HCT116 (cell line): ENCODE measurements around the gene OR10V1. TPM values are rescaled to one million over a fixed set of nuclear protein-coding genes. Genes with fewer than 3 reads are reported as not detected.
A peak's percentile ranks its signal among the peaks of the same experiment; 100 is the strongest.

ENCODE experiments used
- ATAC-seq: fragments of 200-7000 bp; cut with Tn5 transposase; 2 replicates; pipeline ENCODE4 v1.9.1; 2020; ENCODE audit warnings: mild to moderate bottlenecking, moderate library complexity
- BruUV-seq: library from RNA; stranded (reverse); fragments of 400-500 nt; replicated peaks from 2 replicates; lab custom pipeline; 2021; lab: Mats Ljungman, UMichigan
- CTCF ChIA-PET: fragments of 300-600 bp; sonication (Branson Sonifier 250); formaldehyde crosslinking; loops from one replicate; lab custom pipeline; 2021; ENCODE audit warnings: antibody characterized with exemption; lab: Charles Lee
- POLR2A ChIA-PET: fragments of 300-600, 350-600 bp; sonication (Branson Sonifier 250); formaldehyde crosslinking; loops from one replicate; lab custom pipeline; 2021; ENCODE audit warnings: antibody characterized with exemption; lab: Charles Lee
- RAD21 ChIA-PET, 2 experiments: fragments of 300-600 bp; sonication (Branson Sonifier 250); formaldehyde crosslinking; loops; one replicate each; lab custom pipeline; 2023; ENCODE audit warnings: low total read pairs in 2 of 2; ENCODE audit not compliant: uncharacterized antibody in 2 of 2, unreplicated experiment in 2 of 2, low non-redundant PET in 1 of 2; lab: Charles Lee
- DNase-seq: peaks from one replicate; pipeline ENCODE4 v3.0.0-alpha.2; 2010; ENCODE audit warnings: low read depth, low spot score
- H2AFZ ChIP-seq: fragments of 200-600 bp; shearing (Covaris generic), sonication (generic); 2 replicates; pipeline ENCODE4 v1.6.1; 2017; ENCODE audit warnings: low read depth, mixed run types, mixed read lengths, antibody characterized with exemption, low read length; ENCODE audit not compliant: poor library complexity, severe bottlenecking
- H3K27ac ChIP-seq: 2 replicates; pipeline ENCODE4 v1.5.1; 2012; ENCODE audit warnings: low read depth, low read length
- H3K27me3 ChIP-seq: fragments of 200-600 bp; sonication (generic); 2 replicates; pipeline ENCODE4 v1.6.1; 2016; ENCODE audit warnings: mixed run types, low read length, mixed read lengths; ENCODE audit not compliant: insufficient read depth
- H3K36me3 ChIP-seq, 2 experiments: fragments of 200-500 bp in 1 of 2; fragments of 200-600 bp in 1 of 2; sonication (Bioruptor generic) in 1 of 2; sonication (generic) in 1 of 2; 2 replicates each; pipeline versions ENCODE4 v1.5.1 to v1.6.1; 2014 to 2016; ENCODE audit warnings: low read length in 2 of 2, inconsistent platforms in 1 of 2, mixed read lengths in 1 of 2, mixed run types in 1 of 2; ENCODE audit not compliant: insufficient read depth in 2 of 2, control insufficient read depth in 1 of 2
- H3K4me1 ChIP-seq, 2 experiments: fragments of 200-600 bp in 1 of 2; sonication (generic) in 1 of 2; 2 replicates each; pipeline versions ENCODE4 v1.5.1 to v1.6.1; 2012 to 2017; ENCODE audit warnings: low read length in 2 of 2, inconsistent platforms in 1 of 2, mild to moderate bottlenecking in 1 of 2, mixed read lengths in 1 of 2, mixed run types in 1 of 2, moderate library complexity in 1 of 2; ENCODE audit not compliant: insufficient read depth in 2 of 2, control insufficient read depth in 1 of 2
- H3K4me2 ChIP-seq: fragments of 200-600 bp; sonication (generic); 2 replicates; pipeline ENCODE4 v1.6.1; 2017; ENCODE audit warnings: mixed run types, low read length, mixed read lengths
- H3K4me3 ChIP-seq, 2 experiments: fragments of 200-600 bp in 1 of 2; sonication (generic) in 1 of 2; replicated peaks in 1 of 2; 2 replicates each; pipeline ENCODE4 v1.5.1; 2011 to 2016; ENCODE audit warnings: low read length in 2 of 2, control low read depth in 1 of 2, low read depth in 1 of 2, mild to moderate bottlenecking in 1 of 2, mixed read lengths in 1 of 2, mixed run types in 1 of 2
- H3K79me2 ChIP-seq: fragments of 200-600 bp; sonication (generic); 2 replicates; pipeline ENCODE4 v1.6.1; 2017; ENCODE audit warnings: mild to moderate bottlenecking, mixed run types, low read length, moderate library complexity, mixed read lengths; ENCODE audit not compliant: insufficient read depth
- H3K9ac ChIP-seq: fragments of 200-600 bp; sonication (generic); 2 replicates; pipeline ENCODE4 v1.6.1; 2016; ENCODE audit warnings: low read length, mixed read lengths
- H3K9me2 ChIP-seq: fragments of 200-600 bp; sonication (generic), shearing (Covaris generic); 2 replicates; pipeline ENCODE4 v1.6.1; 2017; ENCODE audit warnings: mixed run types, mild to moderate bottlenecking, moderate library complexity; ENCODE audit not compliant: insufficient read depth
- H3K9me3 ChIP-seq, 2 experiments: fragments of 200-500 bp in 1 of 2; fragments of 200-600 bp in 1 of 2; sonication (Bioruptor generic) in 1 of 2; sonication (generic) in 1 of 2; 2 replicates each; pipeline ENCODE4 v1.6.1; 2014 to 2017; ENCODE audit warnings: low read length in 2 of 2, mixed read lengths in 2 of 2, inconsistent platforms in 1 of 2, low read depth in 1 of 2, mild to moderate bottlenecking in 1 of 2, mixed run types in 1 of 2, moderate library complexity in 1 of 2; ENCODE audit not compliant: control insufficient read depth in 1 of 2, insufficient read depth in 1 of 2
- H4K20me1 ChIP-seq: fragments of 200-600 bp; sonication (generic), shearing (Covaris generic); 2 replicates; pipeline ENCODE4 v1.6.1; 2017; ENCODE audit warnings: mixed run types, mild to moderate bottlenecking, moderate library complexity; ENCODE audit not compliant: insufficient read depth
- CEBPB ChIP-seq: IDR thresholded peaks from 2 replicates; pipeline ENCODE4 v1.6.1; 2012; ENCODE audit warnings: low read depth
- ELF1 ChIP-seq: IDR thresholded peaks from 2 replicates; pipeline ENCODE4 v1.6.1; 2012; ENCODE audit warnings: low read depth, borderline replicate concordance
- JUND ChIP-seq: IDR thresholded peaks from 2 replicates; pipeline ENCODE4 v1.6.1; 2012
- MAX ChIP-seq: IDR thresholded peaks from 2 replicates; pipeline ENCODE4 v1.6.1; 2012
- POLR2A ChIP-seq: IDR thresholded peaks from 2 replicates; pipeline ENCODE4 v1.7.0; 2011; ENCODE audit warnings: borderline replicate concordance; ENCODE audit not compliant: insufficient read depth, insufficient read length; ENCODE audit errors: extremely low read depth
- POLR2AphosphoS5 ChIP-seq: IDR thresholded peaks from 2 replicates; pipeline ENCODE4 v1.6.1; 2011; ENCODE audit warnings: mild to moderate bottlenecking, low read depth, low read length, moderate library complexity
- SIN3A ChIP-seq: IDR thresholded peaks from 2 replicates; pipeline ENCODE4 v1.6.1; 2012; ENCODE audit warnings: low read depth
- SP1 ChIP-seq: IDR thresholded peaks from 2 replicates; pipeline ENCODE4 v1.6.1; 2012; ENCODE audit warnings: low read depth
- SRF ChIP-seq: IDR thresholded peaks from 2 replicates; pipeline ENCODE4 v1.6.1; 2012; ENCODE audit warnings: low read depth
- TCF7L2 ChIP-seq: IDR thresholded peaks from 2 replicates; pipeline ENCODE4 v1.7.0; 2011; ENCODE audit warnings: borderline replicate concordance, inconsistent platforms; ENCODE audit not compliant: insufficient read depth, insufficient read length; ENCODE audit errors: extremely low read depth
- ZFX ChIP-seq: fragments of 450-650 bp; IDR thresholded peaks from 2 replicates; pipeline ENCODE4 v1.6.1; 2017
- ZNF274 ChIP-seq: fragments of 200-500 bp; sonication (Bioruptor generic); IDR thresholded peaks from 2 replicates; pipeline ENCODE4 v1.6.1; 2014; ENCODE audit warnings: mild to moderate bottlenecking, low read depth, low read length, inconsistent platforms
- intact Hi-C: fragments of 100-400 bp; cut with micrococcal nuclease; formaldehyde crosslinking; loops from 2 replicates; pipeline ENCODE4 v1.10.0; 2022
- total RNA-seq: library from RNA; stranded (reverse); gene quantifications from one replicate; pipeline ENCODE4 v1.2.1, GENCODE V29; 2021; ENCODE audit not compliant: unreplicated experiment
- TF ChIP-seq, protein P1 (sequence below): IDR thresholded peaks from 2 replicates; pipeline ENCODE4 v1.6.1; 2012

OR10V1 gene
- total RNA-seq, 1 experiment from 2014 or later, result not detected

DNA sequence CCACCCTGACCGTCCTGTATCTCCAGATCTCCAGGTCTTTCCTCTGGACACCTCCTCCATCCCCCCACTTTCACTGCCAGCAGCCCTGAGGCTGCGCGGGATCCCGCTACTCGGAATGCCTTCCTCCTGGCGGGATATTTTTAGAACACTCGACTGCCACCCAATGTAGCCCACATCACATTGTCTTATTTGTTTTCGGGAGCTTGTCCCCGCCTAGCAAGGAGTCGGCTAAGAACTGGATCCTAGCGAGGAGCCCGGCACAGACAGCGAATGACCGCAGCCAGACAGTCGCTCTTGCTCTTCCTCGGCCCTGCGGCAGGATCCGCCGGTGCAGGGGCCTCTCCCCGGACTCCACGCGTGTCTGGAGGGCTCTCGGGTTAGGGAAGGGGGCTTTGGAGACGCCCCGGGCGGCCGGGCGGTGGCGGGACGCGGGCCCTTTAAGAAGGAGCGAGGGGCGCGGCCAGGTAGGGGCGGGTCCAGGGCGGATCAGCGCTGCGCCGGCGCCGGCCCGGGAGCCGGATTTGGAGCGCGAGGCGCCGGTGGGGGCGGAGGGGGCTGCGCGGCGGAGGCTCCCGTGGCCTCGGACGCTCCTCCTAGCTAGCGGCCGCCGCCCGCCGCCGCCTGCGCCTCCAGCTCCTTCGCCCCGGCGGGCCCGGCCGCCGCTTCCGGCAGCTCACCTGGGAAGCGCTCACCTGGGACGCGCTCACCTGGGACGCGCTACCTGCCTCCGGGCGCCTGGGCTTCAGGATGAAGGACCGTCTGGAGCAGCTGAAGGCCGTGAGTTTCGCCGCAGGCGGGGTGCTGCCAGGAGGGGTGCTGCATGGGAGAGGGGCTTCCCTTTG lies 41.4 kb upstream of the OR10V1 start, which contains the start of gene STX3:
TSS of gene STX3 (plus strand) at position 518 of the 842 bp plus-strand sequence. CDS start at position 748, 230 bp downstream.
- Histone ChIP-seq H4K20me1 (no peaks in the 10 kb centered on the region), H3K9ac (peak within 1 kb of the TSS; percentile 69), H3K79me2 (peaks cover 47% of the 10 kb centered on the region), H3K4me2 (peak within 1 kb of the TSS; percentile 96), H3K9me3 (no peaks in the 10 kb centered on the region), H3K4me3 (peak within 1 kb of the TSS; percentile 87 to 90), H3K27ac (peak within 1 kb of the TSS; percentile 84), H3K27me3 (no peaks in the 10 kb centered on the region), H3K4me1 (peaks cover 9 to 30% of the 10 kb centered on the region in 2 experiments), H3K36me3 (no peaks in the 10 kb centered on the region), H3K9me2 (no peaks in the 10 kb centered on the region), H2AFZ (peak within 1 kb of the TSS; percentile 98)
- DNase-seq (peak; percentile 64), ATAC-seq (peak; percentile 80)
- ChIA-PET RAD21 (interaction anchor here (0.6 to 2.2 kb wide), 7 partner anchors 46 to 697 kb away, joined by 3 to 5 read pairs (median 3); partner anchors contain the start of gene MRPL16 (in 1 of the 2)), POLR2A (interaction anchor here (0.7 to 3.6 kb wide), 9 partner anchors 10 to 208 kb away, joined by 3 to 15 read pairs (median 4); partner anchors contain the start of gene OSBP), CTCF (interaction anchor here (0.7 to 4.1 kb wide), 13 partner anchors 12 to 182 kb away, joined by 3 to 40 read pairs (median 5); partner anchors contain the start of genes MRPL16 and OSBP)
- BruUV-seq, result no TSS peak
- intact Hi-C loops, result loop anchor here (1.0 to 10.0 kb wide), 5 partner anchors 21 to 380 kb away; no protein-coding TSS in a partner anchor
- TF ChIP-seq, protein P1, sequence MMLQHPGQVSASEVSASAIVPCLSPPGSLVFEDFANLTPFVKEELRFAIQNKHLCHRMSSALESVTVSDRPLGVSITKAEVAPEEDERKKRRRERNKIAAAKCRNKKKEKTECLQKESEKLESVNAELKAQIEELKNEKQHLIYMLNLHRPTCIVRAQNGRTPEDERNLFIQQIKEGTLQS, result no peak
- TF ChIP-seq SRF (no peak), SIN3A (no peak; the same call in none of the 2 replicates), TCF7L2 (no peak), JUND (no peak), POLR2AphosphoS5 (peak; percentile 65), POLR2A (peak; percentile 33), MAX (peak; percentile 73), ZNF274 (no peak), ELF1 (no peak), ZFX (peak; percentile 39; the same call in 1 of the 2 replicates), SP1 (peak; percentile 65), CEBPB (no peak)
